OCI-LY3 (cell line): ENCODE results near the gene CCDC178.

ENCODE experiments used
- EZH2phosphoT487 ChIP-seq: fragments of 200-600 bp; shearing (Covaris generic); IDR thresholded peaks from 2 replicates; pipeline ENCODE4 v1.6.1; 2018; ENCODE audit warnings: antibody characterized with exemption, mixed run types, low read depth
- TF ChIP-seq, protein P1 (sequence below): fragments of 200-600, 300-600 bp; sonication (generic); IDR thresholded peaks from 2 replicates; pipeline ENCODE4 v1.5.1; 2014; ENCODE audit warnings: antibody characterized with exemption, low read length, low read depth

GRCh38 chr18:33316146-33316587, 124.4 kb downstream of the CCDC178 start:
- TF ChIP-seq, protein P1, sequence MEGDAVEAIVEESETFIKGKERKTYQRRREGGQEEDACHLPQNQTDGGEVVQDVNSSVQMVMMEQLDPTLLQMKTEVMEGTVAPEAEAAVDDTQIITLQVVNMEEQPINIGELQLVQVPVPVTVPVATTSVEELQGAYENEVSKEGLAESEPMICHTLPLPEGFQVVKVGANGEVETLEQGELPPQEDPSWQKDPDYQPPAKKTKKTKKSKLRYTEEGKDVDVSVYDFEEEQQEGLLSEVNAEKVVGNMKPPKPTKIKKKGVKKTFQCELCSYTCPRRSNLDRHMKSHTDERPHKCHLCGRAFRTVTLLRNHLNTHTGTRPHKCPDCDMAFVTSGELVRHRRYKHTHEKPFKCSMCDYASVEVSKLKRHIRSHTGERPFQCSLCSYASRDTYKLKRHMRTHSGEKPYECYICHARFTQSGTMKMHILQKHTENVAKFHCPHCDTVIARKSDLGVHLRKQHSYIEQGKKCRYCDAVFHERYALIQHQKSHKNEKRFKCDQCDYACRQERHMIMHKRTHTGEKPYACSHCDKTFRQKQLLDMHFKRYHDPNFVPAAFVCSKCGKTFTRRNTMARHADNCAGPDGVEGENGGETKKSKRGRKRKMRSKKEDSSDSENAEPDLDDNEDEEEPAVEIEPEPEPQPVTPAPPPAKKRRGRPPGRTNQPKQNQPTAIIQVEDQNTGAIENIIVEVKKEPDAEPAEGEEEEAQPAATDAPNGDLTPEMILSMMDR = no peak
- no peak for TF ChIP-seq EZH2phosphoT487
